ENCODE results near the gene SLC39A3. TPM values are rescaled to one million over a fixed set of nuclear protein-coding genes. Genes with fewer than 3 reads are reported as not detected.

Gene SLC39A3
- total RNA-seq, 1 donor from 2014 or later: 22.6 TPM

- Histone ChIP-seq H3K27ac (replicated peaks) (peak within 1 kb of the TSS; percentile 98), H3K36me3 (no peaks in the 10 kb centered on the region), H3K9me3 (replicated peaks) (no peaks in the 10 kb centered on the region), H3K27me3 (ENCODE audit: low read depth) (no peaks in the 10 kb centered on the region), H3K4me3 (peak within 1 kb of the TSS; percentile 100), H3K4me1 (peaks cover 84% of the 10 kb centered on the region)
- TF ChIP-seq CTCF (IDR thresholded peaks at IDR 0.05; ENCODE audit: borderline replicate concordance): peak; percentile 60
- intact Hi-C loops (cut with micrococcal nuclease): no loop called here
- peak; percentile 98 for DNase-seq
Observed at GRCh38 chr19:2782936-2783780, 43.3 kb upstream of the SLC39A3 start, which contains the start of gene SGTA. Gene SGTA (minus strand): TSS chr19:2783273. CDS start chr19:2769068, 14,205 bp downstream.

- H3K4me1 ChIP-seq: peaks cover 91% of the 10 kb centered on the region
- intact Hi-C loops (cut with micrococcal nuclease): no loop called here
Observed at GRCh38 chr19:2782329-2782935, 42.6 kb upstream of the SLC39A3 start.

GRCh38 chr19:2780284-2780683 lies 40.5 kb upstream of the SLC39A3 start:
- DNase-seq: no peak
- peak overlapping the region; percentile 98 for H3K27ac ChIP-seq (replicated peaks)
- peaks cover 96% of the 10 kb centered on the region for H3K4me1 ChIP-seq
- H3K9me3 ChIP-seq (replicated peaks): no peaks in the 10 kb centered on the region
- intact Hi-C loops (cut with micrococcal nuclease): no loop called here
- no peaks in the 10 kb centered on the region for H3K36me3 ChIP-seq
- no peaks in the 10 kb centered on the region for H3K27me3 ChIP-seq (ENCODE audit: low read depth)
- TF ChIP-seq CTCF (IDR thresholded peaks at IDR 0.05; ENCODE audit: borderline replicate concordance): no peak
- H3K4me3 ChIP-seq: peak overlapping the region; percentile 24

More at GRCh38 chr19:2782329-2782935, 42.6 kb upstream of the SLC39A3 start:
- no peak for DNase-seq
- Histone ChIP-seq H3K27me3 (ENCODE audit: low read depth) (no peaks in the 10 kb centered on the region), H3K4me3 (peak overlapping the region; percentile 100), H3K9me3 (replicated peaks) (no peaks in the 10 kb centered on the region), H3K27ac (replicated peaks) (peak overlapping the region; percentile 98), H3K36me3 (no peaks in the 10 kb centered on the region)
- TF ChIP-seq CTCF (IDR thresholded peaks at IDR 0.05; ENCODE audit: borderline replicate concordance): no peak

- DNase-seq: no peak
- Histone ChIP-seq H3K27me3 (ENCODE audit: low read depth) (no peaks in the 10 kb centered on the region), H3K4me3 (peak overlapping the region; percentile 16), H3K4me1 (peaks cover 98% of the 10 kb centered on the region), H3K9me3 (replicated peaks) (no peaks in the 10 kb centered on the region), H3K27ac (replicated peaks) (peak overlapping the region; percentile 98), H3K36me3 (no peaks in the 10 kb centered on the region)
- intact Hi-C loops (cut with micrococcal nuclease): no loop called here
- TF ChIP-seq CTCF (IDR thresholded peaks at IDR 0.05; ENCODE audit: borderline replicate concordance): no peak
Observed at GRCh38 chr19:2779121-2779740, 39.4 kb upstream of the SLC39A3 start.

GRCh38 chr19:2777952-2778683 lies 38.3 kb upstream of the SLC39A3 start:
- Histone ChIP-seq H3K36me3 (no peaks in the 10 kb centered on the region), H3K4me1 (peaks cover 93% of the 10 kb centered on the region), H3K4me3 (no peak overlapping the region), H3K27me3 (ENCODE audit: low read depth) (no peaks in the 10 kb centered on the region), H3K27ac (replicated peaks) (peak overlapping the region; percentile 98), H3K9me3 (replicated peaks) (no peaks in the 10 kb centered on the region)
- intact Hi-C loops (cut with micrococcal nuclease): no loop called here
- no peak for TF ChIP-seq CTCF (IDR thresholded peaks at IDR 0.05; ENCODE audit: borderline replicate concordance)
- DNase-seq: no peak
